AG10803 (cell line): ENCODE results near the gene SUB1.

Experiments used
- DNase-seq: peaks from one replicate; pipeline ENCODE4 v3.0.0; 2010; ENCODE audit warnings: low read depth
- H3K4me3 ChIP-seq: 2 replicates; pipeline ENCODE4 v1.5.1; 2011; ENCODE audit warnings: mild to moderate bottlenecking, low read length, control low read depth
- TF ChIP-seq, protein P1 (sequence below): conservative IDR thresholded peaks from 2 replicates; pipeline ENCODE4 v1.5.1; 2011; ENCODE audit warnings: mild to moderate bottlenecking, low read length, control low read depth, inconsistent platforms

The SUB1 gene

DNA sequence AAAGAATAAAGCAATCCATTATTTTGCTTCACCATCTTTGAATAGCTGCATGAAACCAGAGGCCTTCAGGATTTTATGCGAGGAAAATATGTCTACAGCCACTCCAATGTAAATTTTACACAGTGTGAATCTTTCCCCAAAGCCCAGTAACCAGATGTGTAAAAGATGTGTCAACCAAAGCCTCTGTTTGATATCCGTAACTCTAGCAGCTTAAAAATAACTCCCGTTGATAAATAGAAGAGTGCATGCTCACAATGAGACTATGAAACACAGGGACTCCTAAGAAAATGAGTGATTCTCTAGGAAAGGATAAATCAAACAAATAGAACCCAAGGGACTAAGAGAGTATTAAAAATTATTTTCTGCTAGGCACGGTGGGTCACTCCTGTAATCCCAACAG is 65.7 kb downstream of the SUB1 start:
- TF ChIP-seq, protein P1, sequence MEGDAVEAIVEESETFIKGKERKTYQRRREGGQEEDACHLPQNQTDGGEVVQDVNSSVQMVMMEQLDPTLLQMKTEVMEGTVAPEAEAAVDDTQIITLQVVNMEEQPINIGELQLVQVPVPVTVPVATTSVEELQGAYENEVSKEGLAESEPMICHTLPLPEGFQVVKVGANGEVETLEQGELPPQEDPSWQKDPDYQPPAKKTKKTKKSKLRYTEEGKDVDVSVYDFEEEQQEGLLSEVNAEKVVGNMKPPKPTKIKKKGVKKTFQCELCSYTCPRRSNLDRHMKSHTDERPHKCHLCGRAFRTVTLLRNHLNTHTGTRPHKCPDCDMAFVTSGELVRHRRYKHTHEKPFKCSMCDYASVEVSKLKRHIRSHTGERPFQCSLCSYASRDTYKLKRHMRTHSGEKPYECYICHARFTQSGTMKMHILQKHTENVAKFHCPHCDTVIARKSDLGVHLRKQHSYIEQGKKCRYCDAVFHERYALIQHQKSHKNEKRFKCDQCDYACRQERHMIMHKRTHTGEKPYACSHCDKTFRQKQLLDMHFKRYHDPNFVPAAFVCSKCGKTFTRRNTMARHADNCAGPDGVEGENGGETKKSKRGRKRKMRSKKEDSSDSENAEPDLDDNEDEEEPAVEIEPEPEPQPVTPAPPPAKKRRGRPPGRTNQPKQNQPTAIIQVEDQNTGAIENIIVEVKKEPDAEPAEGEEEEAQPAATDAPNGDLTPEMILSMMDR = no peak
- no peak overlapping the region for H3K4me3 ChIP-seq
- no peak for DNase-seq

DNA sequence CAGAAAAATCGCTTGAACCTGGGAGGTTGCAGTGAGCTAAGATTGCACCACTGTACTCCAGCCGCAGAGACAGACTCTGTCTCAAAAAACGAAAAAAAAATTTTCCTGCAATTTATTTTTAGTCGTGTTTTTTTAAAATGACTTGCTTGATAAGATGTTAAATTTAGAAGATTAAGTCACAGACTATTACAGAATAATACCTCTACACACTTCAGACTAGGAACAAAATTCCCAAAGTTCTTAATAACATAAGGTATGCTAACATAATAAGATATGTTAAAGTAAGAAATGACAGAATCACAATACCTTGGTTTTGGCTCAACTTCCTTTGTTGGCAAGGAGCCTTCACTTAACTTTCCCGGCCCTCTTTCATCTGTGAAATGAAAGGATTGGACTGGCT is 66.3 kb downstream of the SUB1 start:
- TF ChIP-seq, protein P1 = no peak
- DNase-seq = no peak
- no peak overlapping the region for H3K4me3 ChIP-seq
